ENCODE data around the gene CCDC71L. TPM values are rescaled to one million over a fixed set of nuclear protein-coding genes. Genes with fewer than 3 reads are reported as not detected.

The CCDC71L gene
- total RNA-seq, 1 donor from 2014 or later = 22.0 TPM

DNA sequence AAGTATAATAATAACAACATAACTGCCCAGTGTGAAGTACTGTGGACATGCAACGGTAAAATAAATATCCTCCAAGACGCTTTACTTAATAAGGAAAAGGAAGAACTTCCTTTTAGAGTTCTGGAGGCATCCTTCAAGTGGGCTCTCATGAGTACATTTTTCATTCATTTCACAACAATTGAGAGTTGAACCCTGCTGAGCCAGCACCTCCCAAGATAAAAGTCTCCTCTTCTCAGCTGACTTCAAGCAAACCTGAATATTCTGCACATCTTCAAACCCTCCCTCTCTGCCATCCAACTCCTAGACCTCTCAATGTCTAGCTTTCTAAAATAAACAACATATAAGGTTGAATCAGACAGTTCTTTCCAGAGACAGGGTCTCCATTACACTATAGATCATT is 7.5 kb downstream of the CCDC71L start:
- Mint-ChIP-seq H3K36me3 (ENCODE audit: low read depth) (no peaks in the 10 kb centered on the region), H3K27me3 (ENCODE audit: low read depth) (no peaks in the 10 kb centered on the region), H3K4me3 (ENCODE audit: unreplicated experiment) (no peak overlapping the region), H3K4me1 (ENCODE audit: low read depth) (peaks cover 30% of the 10 kb centered on the region), H3K27ac (ENCODE audit: unreplicated experiment) (no peak overlapping the region), H3K9me3 (ENCODE audit: low read depth) (no peaks in the 10 kb centered on the region)
- DNase-seq (ENCODE audit: low spot score) = no peak
- TF ChIP-seq CTCF (IDR thresholded peaks at IDR 0.05) = no peak

DNA sequence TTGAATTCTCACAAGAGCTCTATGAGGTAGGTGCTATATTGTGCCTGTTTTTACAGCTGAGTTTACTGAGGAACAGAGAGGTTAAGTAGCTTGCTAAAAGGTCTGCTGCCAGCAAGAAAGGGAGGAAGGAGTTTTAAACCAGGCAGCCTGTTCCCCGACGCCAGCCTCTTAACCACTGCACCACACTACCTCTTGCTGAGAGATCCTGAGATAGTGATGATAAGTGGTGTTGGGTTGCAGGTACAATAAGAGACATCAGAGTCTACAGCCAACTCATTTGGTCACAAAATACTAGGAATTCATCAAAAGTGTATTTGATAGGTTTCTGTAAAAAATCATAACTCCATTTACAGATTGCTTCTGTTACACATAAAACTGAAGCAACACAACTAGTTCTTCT is 8.0 kb downstream of the CCDC71L start:
- Mint-ChIP-seq H3K9me3 (ENCODE audit: low read depth) (no peaks in the 10 kb centered on the region), H3K36me3 (ENCODE audit: low read depth) (no peaks in the 10 kb centered on the region), H3K27ac (ENCODE audit: unreplicated experiment) (no peak overlapping the region), H3K4me3 (ENCODE audit: unreplicated experiment) (no peak overlapping the region), H3K4me1 (ENCODE audit: low read depth) (peaks cover 25% of the 10 kb centered on the region), H3K27me3 (ENCODE audit: low read depth) (no peaks in the 10 kb centered on the region)
- TF ChIP-seq CTCF (IDR thresholded peaks at IDR 0.05) = no peak
- DNase-seq (ENCODE audit: low spot score) = no peak

GRCh38 chr7:106652092-106652491 is 8.9 kb downstream of the CCDC71L start:
- Mint-ChIP-seq H3K9me3 (ENCODE audit: low read depth) (no peaks in the 10 kb centered on the region), H3K27me3 (ENCODE audit: low read depth) (no peaks in the 10 kb centered on the region), H3K4me1 (ENCODE audit: low read depth) (peaks cover 17% of the 10 kb centered on the region), H3K4me3 (ENCODE audit: unreplicated experiment) (no peak overlapping the region), H3K27ac (ENCODE audit: unreplicated experiment) (no peak overlapping the region), H3K36me3 (ENCODE audit: low read depth) (no peaks in the 10 kb centered on the region)
- no peak for DNase-seq (ENCODE audit: low spot score)
- TF ChIP-seq CTCF (IDR thresholded peaks at IDR 0.05) = no peak

DNA sequence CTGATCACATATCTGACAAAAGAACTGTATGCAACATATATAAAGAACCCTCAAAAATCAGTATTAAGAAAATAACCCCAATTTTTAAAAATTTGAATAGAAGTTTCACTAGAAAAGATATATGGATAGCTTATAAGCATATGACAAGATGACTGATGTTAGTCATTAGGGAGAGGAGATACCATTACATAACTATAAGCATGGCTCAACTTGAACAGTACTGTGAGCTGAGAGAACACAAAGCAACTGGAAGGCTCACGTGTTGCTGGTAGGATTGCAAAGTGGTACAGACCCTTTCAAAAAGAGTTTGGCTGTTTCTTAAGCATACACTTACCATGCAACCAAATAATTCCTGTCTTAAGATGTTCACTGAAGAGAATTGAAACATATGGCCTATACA is 14.7 kb downstream of the CCDC71L start:
- Mint-ChIP-seq H3K4me3 (ENCODE audit: unreplicated experiment) (no peak overlapping the region), H3K9me3 (ENCODE audit: low read depth) (no peaks in the 10 kb centered on the region), H3K27ac (ENCODE audit: unreplicated experiment) (no peak overlapping the region), H3K4me1 (ENCODE audit: low read depth) (no peaks in the 10 kb centered on the region), H3K27me3 (ENCODE audit: low read depth) (no peaks in the 10 kb centered on the region), H3K36me3 (ENCODE audit: low read depth) (no peaks in the 10 kb centered on the region)
- TF ChIP-seq CTCF (IDR thresholded peaks at IDR 0.05) = no peak
- DNase-seq (ENCODE audit: low spot score) = no peak

DNA sequence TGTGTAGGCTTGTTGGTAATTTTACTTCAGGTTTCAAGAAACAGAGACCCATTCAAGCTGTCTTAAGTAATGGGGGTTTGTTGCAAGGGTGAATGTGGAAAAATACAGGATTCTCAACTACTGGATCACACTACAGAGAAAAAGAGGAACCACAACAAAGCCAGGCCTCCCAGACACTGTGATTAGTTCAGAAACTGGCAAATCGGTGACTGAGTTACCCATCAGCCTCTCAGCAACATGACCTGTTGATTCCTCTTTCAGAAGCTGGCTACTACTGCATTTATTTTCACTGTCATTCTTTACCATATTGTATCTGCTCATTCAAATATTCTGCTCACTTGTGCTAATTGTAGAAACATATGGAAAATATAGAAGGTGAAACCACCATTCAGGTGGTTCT is 16.0 kb downstream of the CCDC71L start:
- Mint-ChIP-seq H3K4me1 (ENCODE audit: low read depth) (peaks cover 6% of the 10 kb centered on the region), H3K9me3 (ENCODE audit: low read depth) (no peaks in the 10 kb centered on the region)

More for the DNA sequence above, 16.0 kb downstream of the CCDC71L start:
- Mint-ChIP-seq H3K27me3 (ENCODE audit: low read depth) (no peaks in the 10 kb centered on the region), H3K4me3 (ENCODE audit: unreplicated experiment) (no peak overlapping the region), H3K27ac (ENCODE audit: unreplicated experiment) (no peak overlapping the region), H3K36me3 (ENCODE audit: low read depth) (no peaks in the 10 kb centered on the region)
- TF ChIP-seq CTCF (IDR thresholded peaks at IDR 0.05) = no peak
- no peak for DNase-seq (ENCODE audit: low spot score)

All from chondrocyte (in vitro differentiated cells).